Measurements from ENCODE around the gene PTMS.

DNA sequence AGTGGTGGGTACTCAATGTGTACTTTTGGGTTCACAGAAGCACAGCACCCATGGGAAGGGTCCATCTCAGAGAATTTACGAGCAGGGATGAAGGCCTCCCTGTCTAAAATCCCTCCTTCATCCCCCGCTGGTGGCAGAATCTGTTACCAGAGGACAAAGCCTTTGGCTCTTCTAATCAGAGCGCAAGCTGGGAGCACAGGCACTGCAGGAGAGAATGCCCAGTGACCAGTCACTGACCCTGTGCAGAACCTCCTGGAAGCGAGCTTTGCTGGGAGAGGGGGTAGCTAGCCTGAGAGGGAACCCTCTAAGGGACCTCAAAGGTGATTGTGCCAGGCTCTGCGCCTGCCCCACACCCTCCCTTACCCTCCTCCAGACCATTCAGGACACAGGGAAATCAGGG is 54.0 kb downstream of the PTMS start:
- TF ChIP-seq, protein P1, sequence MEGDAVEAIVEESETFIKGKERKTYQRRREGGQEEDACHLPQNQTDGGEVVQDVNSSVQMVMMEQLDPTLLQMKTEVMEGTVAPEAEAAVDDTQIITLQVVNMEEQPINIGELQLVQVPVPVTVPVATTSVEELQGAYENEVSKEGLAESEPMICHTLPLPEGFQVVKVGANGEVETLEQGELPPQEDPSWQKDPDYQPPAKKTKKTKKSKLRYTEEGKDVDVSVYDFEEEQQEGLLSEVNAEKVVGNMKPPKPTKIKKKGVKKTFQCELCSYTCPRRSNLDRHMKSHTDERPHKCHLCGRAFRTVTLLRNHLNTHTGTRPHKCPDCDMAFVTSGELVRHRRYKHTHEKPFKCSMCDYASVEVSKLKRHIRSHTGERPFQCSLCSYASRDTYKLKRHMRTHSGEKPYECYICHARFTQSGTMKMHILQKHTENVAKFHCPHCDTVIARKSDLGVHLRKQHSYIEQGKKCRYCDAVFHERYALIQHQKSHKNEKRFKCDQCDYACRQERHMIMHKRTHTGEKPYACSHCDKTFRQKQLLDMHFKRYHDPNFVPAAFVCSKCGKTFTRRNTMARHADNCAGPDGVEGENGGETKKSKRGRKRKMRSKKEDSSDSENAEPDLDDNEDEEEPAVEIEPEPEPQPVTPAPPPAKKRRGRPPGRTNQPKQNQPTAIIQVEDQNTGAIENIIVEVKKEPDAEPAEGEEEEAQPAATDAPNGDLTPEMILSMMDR (IDR thresholded peaks at IDR 0.05) = no peak
- TF ChIP-seq POLR2AphosphoS5 (IDR thresholded peaks at IDR 0.05) = no peak
